Upper lobe of left lung (tissue), 6 donors: ENCODE measurements around the gene FAM13B. TPM values are rescaled to one million over a fixed set of nuclear protein-coding genes. Genes with fewer than 3 reads are reported as not detected.

ENCODE experiments used
- ATAC-seq, 2 donors: fragments of 200-7000 bp; cut with Tn5 transposase; one replicate each; pipeline ENCODE4 v1.9.1; 2022; ENCODE audit warnings: mild to moderate bottlenecking in 2 of 2, moderate library complexity in 2 of 2; ENCODE audit not compliant: low FRiP score in 2 of 2
- DNase-seq, 2 donors: peaks; one replicate each; pipeline ENCODE4 v3.0.0-alpha.2; 2019 to 2020
- H3K27ac ChIP-seq, 4 donors: fragments of 200-600 bp; sonication (generic); one replicate each; pipeline ENCODE4 v1.5.1; 2016 to 2019
- H3K27me3 ChIP-seq, 4 donors: fragments of 200-600 bp; sonication (generic); one replicate each; pipeline ENCODE4 v1.5.1; 2017 to 2019
- H3K36me3 ChIP-seq, 4 donors: fragments of 200-600 bp; sonication (generic); one replicate each; pipeline ENCODE4 v1.5.1; 2016 to 2019
- H3K4me1 ChIP-seq, 4 donors: fragments of 200-600 bp; sonication (generic); one replicate each; pipeline ENCODE4 v1.5.1; 2018 to 2019
- H3K4me3 ChIP-seq, 4 donors: fragments of 200-600 bp; sonication (generic); one replicate each; pipeline ENCODE4 v1.5.1; 2017 to 2019; ENCODE audit warnings: mild to moderate bottlenecking in 2 of 4, moderate library complexity in 1 of 4
- H3K9me3 ChIP-seq, 4 donors: fragments of 200-600 bp; sonication (generic); one replicate each; pipeline ENCODE4 v1.5.1; 2018 to 2019
- EP300 ChIP-seq, 4 donors: sonication (generic); formaldehyde crosslinking; IDR thresholded peaks; one replicate each; pipeline ENCODE4 v1.5.1; 2017; ENCODE audit warnings: antibody characterized with exemption in 4 of 4, control low read depth in 2 of 4
- POLR2A ChIP-seq, 4 donors: fragments of 450-650 bp; IDR thresholded peaks; one replicate each; pipeline ENCODE4 v1.5.1; 2016 to 2017; ENCODE audit warnings: antibody characterized with exemption in 4 of 4, mild to moderate bottlenecking in 2 of 4
- POLR2AphosphoS5 ChIP-seq, 2 donors: sonication (generic); formaldehyde crosslinking; IDR thresholded peaks; one replicate each; pipeline ENCODE4 v1.5.1; 2017; ENCODE audit warnings: antibody characterized with exemption in 2 of 2
- WGBS, 2 donors: methylation state at CpG; one replicate each; pipeline ENCODE4 v1.1.5; 2017 to 2018; 5-methylcytosine and 5-hydroxymethylcytosine counted together
- total RNA-seq, 6 donors: library from RNA; depleted of rRNA in 4 of 6; stranded (reverse); fragments of >200 nt in 4 of 6; gene quantifications; one replicate each; pipeline versions ENCODE4 v1.1.0 to v1.2.1, GENCODE V29; 2016 to 2021
- TF ChIP-seq, protein P1 (sequence below), 6 experiments: fragments of 450-650 bp in 4 of 6; fragments of 200-600 bp in 2 of 6; sonication (generic) in 2 of 6; IDR thresholded peaks; one replicate each; pipeline ENCODE4 v1.5.1; 2016 to 2019; ENCODE audit warnings: antibody characterized with exemption in 6 of 6
- donor health status: DM: no; HTN: no; CAD: no; lungs with moderate emphysema.
- donor health status: DM: no; HTN: yes; CAD: no; lungs with severe emphysema.

Gene FAM13B
- total RNA-seq, 6 donors from 2014 or later: 27.1 to 62.9 (median 40.7) TPM

- TF ChIP-seq POLR2A (IDR thresholded peaks at IDR 0.05) (no peak), EP300 (IDR thresholded peaks at IDR 0.05) (no peak)
- TF ChIP-seq, protein P1, sequence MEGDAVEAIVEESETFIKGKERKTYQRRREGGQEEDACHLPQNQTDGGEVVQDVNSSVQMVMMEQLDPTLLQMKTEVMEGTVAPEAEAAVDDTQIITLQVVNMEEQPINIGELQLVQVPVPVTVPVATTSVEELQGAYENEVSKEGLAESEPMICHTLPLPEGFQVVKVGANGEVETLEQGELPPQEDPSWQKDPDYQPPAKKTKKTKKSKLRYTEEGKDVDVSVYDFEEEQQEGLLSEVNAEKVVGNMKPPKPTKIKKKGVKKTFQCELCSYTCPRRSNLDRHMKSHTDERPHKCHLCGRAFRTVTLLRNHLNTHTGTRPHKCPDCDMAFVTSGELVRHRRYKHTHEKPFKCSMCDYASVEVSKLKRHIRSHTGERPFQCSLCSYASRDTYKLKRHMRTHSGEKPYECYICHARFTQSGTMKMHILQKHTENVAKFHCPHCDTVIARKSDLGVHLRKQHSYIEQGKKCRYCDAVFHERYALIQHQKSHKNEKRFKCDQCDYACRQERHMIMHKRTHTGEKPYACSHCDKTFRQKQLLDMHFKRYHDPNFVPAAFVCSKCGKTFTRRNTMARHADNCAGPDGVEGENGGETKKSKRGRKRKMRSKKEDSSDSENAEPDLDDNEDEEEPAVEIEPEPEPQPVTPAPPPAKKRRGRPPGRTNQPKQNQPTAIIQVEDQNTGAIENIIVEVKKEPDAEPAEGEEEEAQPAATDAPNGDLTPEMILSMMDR (IDR thresholded peaks at IDR 0.05): peak; percentile 51 to 74 (median 65)
- WGBS, 2 donors: 15 to 19% methylated on average over 6 of the region's 6 CpGs
- DNase-seq (peak in 1 of 2 donors; percentile 77), ATAC-seq (peak; percentile 75 to 92)
- Histone ChIP-seq H3K4me3 (no peak overlapping the region), H3K4me1 (no peaks in the 10 kb centered on the region), H3K36me3 (no peaks in the 10 kb centered on the region), H3K27ac (no peak overlapping the region), H3K27me3 (no peaks in the 10 kb centered on the region), H3K9me3 (no peaks in the 10 kb centered on the region)
Observed at GRCh38 chr5:138068742-138069600, 36.1 kb upstream of the FAM13B start.

DNA sequence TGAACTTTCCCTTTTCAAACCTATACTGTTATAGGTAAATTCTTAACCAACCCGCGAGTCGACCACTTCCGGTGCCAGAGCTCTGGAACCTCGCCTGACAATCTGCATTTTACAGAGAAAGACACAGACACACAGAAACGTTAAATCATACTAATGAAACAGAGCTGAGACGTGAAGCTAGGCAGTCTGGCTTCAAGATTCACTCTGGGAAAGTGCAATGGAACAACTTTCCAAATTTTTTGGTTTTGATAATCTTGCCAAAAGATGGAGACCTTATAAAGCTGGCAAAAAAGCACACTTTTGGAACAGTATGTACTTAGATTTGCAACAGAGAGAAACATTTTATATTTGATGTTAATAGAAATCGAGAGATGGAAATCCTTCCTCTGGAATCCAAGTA lies 35.1 kb upstream of the FAM13B start:
- Histone ChIP-seq H3K27me3 (no peaks in the 10 kb centered on the region), H3K4me3 (no peak overlapping the region), H3K36me3 (no peaks in the 10 kb centered on the region), H3K9me3 (no peaks in the 10 kb centered on the region), H3K4me1 (no peaks in the 10 kb centered on the region), H3K27ac (no peak overlapping the region)
- TF ChIP-seq EP300 (IDR thresholded peaks at IDR 0.05) (no peak), POLR2AphosphoS5 (IDR thresholded peaks at IDR 0.05) (no peak), POLR2A (IDR thresholded peaks at IDR 0.05) (no peak)
- TF ChIP-seq, protein P1 (IDR thresholded peaks at IDR 0.05): no peak
- DNase-seq (no peak), ATAC-seq (no peak)
- WGBS, 2 donors: 86 to 87% methylated on average over 8 of the region's 8 CpGs

GRCh38 chr5:138065102-138065501 lies 32.2 kb upstream of the FAM13B start:
- H3K27ac ChIP-seq: no peak overlapping the region
- no peak for TF ChIP-seq POLR2A (IDR thresholded peaks at IDR 0.05)
- no peak for TF ChIP-seq EP300 (IDR thresholded peaks at IDR 0.05)
- TF ChIP-seq, protein P1 (IDR thresholded peaks at IDR 0.05): no peak
- TF ChIP-seq POLR2AphosphoS5 (IDR thresholded peaks at IDR 0.05): no peak
- H3K9me3 ChIP-seq: no peaks in the 10 kb centered on the region
- no peaks in the 10 kb centered on the region for H3K36me3 ChIP-seq
- WGBS, 2 donors: 80% methylated on average over 5 of the region's 5 CpGs
- H3K4me1 ChIP-seq: no peaks in the 10 kb centered on the region
- H3K4me3 ChIP-seq: no peak overlapping the region
- no peak for DNase-seq
- no peak for ATAC-seq
- H3K27me3 ChIP-seq: no peaks in the 10 kb centered on the region

GRCh38 chr5:138064526-138064925 lies 31.6 kb upstream of the FAM13B start:
- no peak overlapping the region for H3K4me3 ChIP-seq
- DNase-seq (no peak), ATAC-seq (no peak)
- no peaks in the 10 kb centered on the region for H3K36me3 ChIP-seq
- no peaks in the 10 kb centered on the region for H3K9me3 ChIP-seq
- no peaks in the 10 kb centered on the region for H3K27me3 ChIP-seq
- H3K4me1 ChIP-seq: no peaks in the 10 kb centered on the region
- H3K27ac ChIP-seq: no peak overlapping the region
- no peak for TF ChIP-seq EP300 (IDR thresholded peaks at IDR 0.05)
- no peak for TF ChIP-seq POLR2A (IDR thresholded peaks at IDR 0.05)
- no peak for TF ChIP-seq POLR2AphosphoS5 (IDR thresholded peaks at IDR 0.05)
- TF ChIP-seq, protein P1 (IDR thresholded peaks at IDR 0.05): no peak
